Gastroesophageal sphincter (tissue), 3 donors: ENCODE data around the gene RYR3.

Experiments used
- EP300 ChIP-seq: sonication (generic); formaldehyde crosslinking; IDR thresholded peaks from one replicate; pipeline ENCODE4 v1.6.1; 2017; ENCODE audit warnings: antibody characterized with exemption, mild to moderate bottlenecking
- POLR2AphosphoS5 ChIP-seq: sonication (generic); formaldehyde crosslinking; IDR thresholded peaks from one replicate; pipeline ENCODE4 v1.6.1; 2017; ENCODE audit warnings: antibody characterized with exemption
- TF ChIP-seq, protein P1 (sequence below), 4 experiments: fragments of 200-600 bp in 2 of 4; fragments of 450-650 bp in 2 of 4; sonication (generic) in 1 of 4; IDR thresholded peaks; one replicate each; pipeline ENCODE4 v1.5.1; 2017 to 2019; ENCODE audit warnings: antibody characterized with exemption in 4 of 4, mild to moderate bottlenecking in 2 of 4, moderate library complexity in 2 of 4

- TF ChIP-seq, protein P1, sequence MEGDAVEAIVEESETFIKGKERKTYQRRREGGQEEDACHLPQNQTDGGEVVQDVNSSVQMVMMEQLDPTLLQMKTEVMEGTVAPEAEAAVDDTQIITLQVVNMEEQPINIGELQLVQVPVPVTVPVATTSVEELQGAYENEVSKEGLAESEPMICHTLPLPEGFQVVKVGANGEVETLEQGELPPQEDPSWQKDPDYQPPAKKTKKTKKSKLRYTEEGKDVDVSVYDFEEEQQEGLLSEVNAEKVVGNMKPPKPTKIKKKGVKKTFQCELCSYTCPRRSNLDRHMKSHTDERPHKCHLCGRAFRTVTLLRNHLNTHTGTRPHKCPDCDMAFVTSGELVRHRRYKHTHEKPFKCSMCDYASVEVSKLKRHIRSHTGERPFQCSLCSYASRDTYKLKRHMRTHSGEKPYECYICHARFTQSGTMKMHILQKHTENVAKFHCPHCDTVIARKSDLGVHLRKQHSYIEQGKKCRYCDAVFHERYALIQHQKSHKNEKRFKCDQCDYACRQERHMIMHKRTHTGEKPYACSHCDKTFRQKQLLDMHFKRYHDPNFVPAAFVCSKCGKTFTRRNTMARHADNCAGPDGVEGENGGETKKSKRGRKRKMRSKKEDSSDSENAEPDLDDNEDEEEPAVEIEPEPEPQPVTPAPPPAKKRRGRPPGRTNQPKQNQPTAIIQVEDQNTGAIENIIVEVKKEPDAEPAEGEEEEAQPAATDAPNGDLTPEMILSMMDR (IDR thresholded peaks at IDR 0.05): no peak
- TF ChIP-seq EP300 (no peak), POLR2AphosphoS5 (no peak)
These were observed 87.8 kb downstream of the RYR3 start for GRCh38 chr15:33398555-33398954.
